IMR-90 (cell line): ENCODE results near the gene TTC16. TPM values are rescaled to one million over a fixed set of nuclear protein-coding genes. Genes with fewer than 3 reads are reported as not detected.

ENCODE experiments used
- ATAC-seq: fragments of 200-7000 bp; cut with Tn5 transposase; 2 replicates; pipeline ENCODE4 v1.9.1; 2020; ENCODE audit warnings: low read depth, mild to moderate bottlenecking, moderate library complexity
- BruUV-seq: library from RNA; stranded (reverse); fragments of 400-500 nt; replicated peaks from 2 replicates; lab custom pipeline; 2021; lab: Mats Ljungman, UMichigan
- CTCF ChIA-PET: fragments of 300-600 bp; formaldehyde crosslinking; extraction: SDS; loops from one replicate; lab custom pipeline; 2021; ENCODE audit warnings: antibody characterized with exemption; lab: Yijun Ruan, JAX
- POLR2A ChIA-PET: fragments of 300-600 bp; sonication (Branson Sonifier 250); formaldehyde crosslinking; loops from one replicate; lab custom pipeline; 2022; ENCODE audit warnings: antibody characterized with exemption; ENCODE audit not compliant: unreplicated experiment; lab: Charles Lee
- DNase-seq: peaks from one replicate; pipeline ENCODE4 v3.0.0; 2013
- H2AFZ ChIP-seq: replicated peaks from 2 replicates; pipeline ENCODE3; 2013; ENCODE audit warnings: low read length, mild to moderate bottlenecking; ENCODE audit not compliant: poor library complexity
- H2AK5ac ChIP-seq: 2 replicates; pipeline ENCODE4 v1.6.1; 2013; ENCODE audit warnings: low read depth, low read length, inconsistent platforms
- H2AK9ac ChIP-seq: replicated peaks from 2 replicates; pipeline ENCODE3; 2013; ENCODE audit warnings: mild to moderate bottlenecking, low read depth, low read length, moderate library complexity; ENCODE audit not compliant: poor library complexity
- H2BK120ac ChIP-seq: 2 replicates; pipeline ENCODE4 v1.6.1; 2013; ENCODE audit warnings: low read depth, low read length, inconsistent platforms
- H2BK15ac ChIP-seq: 3 replicates; pipeline ENCODE4 v1.6.1; 2013; ENCODE audit warnings: low read depth, low read length, inconsistent platforms
- H2BK20ac ChIP-seq: 2 replicates; pipeline ENCODE4 v1.6.1; 2013; ENCODE audit warnings: low read depth, mild to moderate bottlenecking, inconsistent platforms, low read length, moderate library complexity
- H2BK5ac ChIP-seq: 2 replicates; pipeline ENCODE4 v1.6.1; 2013; ENCODE audit warnings: mild to moderate bottlenecking, low read depth, low read length, inconsistent platforms; ENCODE audit not compliant: poor library complexity, severe bottlenecking
- H3K14ac ChIP-seq: replicated peaks from 2 replicates; pipeline ENCODE4 v1.6.1; 2013; ENCODE audit warnings: low read depth, low read length, inconsistent platforms
- H3K18ac ChIP-seq: 2 replicates; pipeline ENCODE4 v1.6.1; 2013; ENCODE audit warnings: low read depth, low read length, control low read depth
- H3K23ac ChIP-seq: 2 replicates; pipeline ENCODE4 v1.6.1; 2013; ENCODE audit warnings: low read depth, low read length, inconsistent platforms
- H3K27ac ChIP-seq: 2 replicates; pipeline ENCODE4 v1.5.1; 2013; ENCODE audit warnings: mild to moderate bottlenecking, control low read depth, low read length; ENCODE audit not compliant: insufficient read depth
- H3K27me3 ChIP-seq: 2 replicates; pipeline ENCODE4 v1.6.1; 2013; ENCODE audit warnings: low read length; ENCODE audit not compliant: control insufficient read depth, insufficient read depth
- H3K36me3 ChIP-seq: 2 replicates; pipeline ENCODE4 v1.6.1; 2013; ENCODE audit warnings: low read length, mixed read lengths; ENCODE audit not compliant: control insufficient read depth, insufficient read depth
- H3K4ac ChIP-seq: 2 replicates; pipeline ENCODE4 v1.6.1; 2013; ENCODE audit warnings: low read depth, low read length, inconsistent platforms
- H3K4me1 ChIP-seq: 2 replicates; pipeline ENCODE4 v1.6.1; 2013; ENCODE audit warnings: low read length, mixed read lengths; ENCODE audit not compliant: control insufficient read depth, insufficient read depth
- H3K4me2 ChIP-seq: 2 replicates; pipeline ENCODE4 v1.6.1; 2013; ENCODE audit warnings: low read depth, mild to moderate bottlenecking, control low read depth, low read length, moderate library complexity
- H3K4me3 ChIP-seq: 2 replicates; pipeline ENCODE4 v1.5.1; 2013; ENCODE audit warnings: low read depth, mild to moderate bottlenecking, control low read depth, low read length, moderate library complexity; ENCODE audit not compliant: insufficient read depth
- H3K56ac ChIP-seq: 2 replicates; pipeline ENCODE4 v1.6.1; 2013; ENCODE audit warnings: low read length, inconsistent platforms; ENCODE audit not compliant: insufficient read depth; ENCODE audit errors: extremely low read depth
- H3K79me1 ChIP-seq, 2 experiments: 2 replicates each; pipeline ENCODE4 v1.6.1; 2013; ENCODE audit warnings: low read length in 2 of 2, inconsistent platforms in 1 of 2, low read depth in 1 of 2
- H3K9ac ChIP-seq: 2 replicates; pipeline ENCODE4 v1.6.1; 2013; ENCODE audit warnings: low read depth, low read length, control low read depth
- H3K9me1 ChIP-seq: 2 replicates; pipeline ENCODE4 v1.6.1; 2013; ENCODE audit warnings: low read length, inconsistent platforms; ENCODE audit not compliant: insufficient read depth
- H3K9me3 ChIP-seq: 2 replicates; pipeline ENCODE4 v1.6.1; 2013; ENCODE audit warnings: low read length; ENCODE audit not compliant: control insufficient read depth, insufficient read depth
- H4K20me1 ChIP-seq: 2 replicates; pipeline ENCODE4 v1.6.1; 2013; ENCODE audit warnings: low read length, inconsistent platforms; ENCODE audit not compliant: insufficient read depth
- H4K5ac ChIP-seq: 2 replicates; pipeline ENCODE4 v1.6.1; 2013; ENCODE audit warnings: mild to moderate bottlenecking, low read depth, low read length, control low read depth
- H4K8ac ChIP-seq, 2 experiments: 2 replicates each; pipeline ENCODE4 v1.6.1; 2013; ENCODE audit warnings: low read depth in 2 of 2, low read length in 2 of 2, control low read depth in 1 of 2, inconsistent platforms in 1 of 2
- H4K91ac ChIP-seq: 2 replicates; pipeline ENCODE4 v1.6.1; 2013; ENCODE audit warnings: low read depth, low read length, inconsistent platforms; ENCODE audit not compliant: insufficient read depth
- CEBPB ChIP-seq: IDR thresholded peaks from 2 replicates; pipeline ENCODE4 v1.6.1; 2012; ENCODE audit warnings: low read depth, low read length, improper control_type of control experiment
- CHD1 ChIP-seq: IDR thresholded peaks from 2 replicates; pipeline ENCODE4 v1.6.1; 2012; ENCODE audit warnings: low read depth, low read length, improper control_type of control experiment
- WGBS, 2 experiments: methylation state at CpG; one replicate each; pipeline versions ENCODE4 v1.1.5 to v1.1.7; 2013; ENCODE audit warnings: missing lambda C conversion rate in 2 of 2; ENCODE audit not compliant: insufficient read length in 1 of 2; ENCODE audit errors: extremely low coverage in 2 of 2; 5-methylcytosine and 5-hydroxymethylcytosine counted together
- dilution Hi-C: fragments of 300-500 bp; cut with HindIII; formaldehyde crosslinking; loops from one replicate; pipeline ENCODE4 v1.14.3; 2018; ENCODE audit warnings: low sequenced_read_pairs; ENCODE audit not compliant: unreplicated experiment
- in situ Hi-C: fragments of 300-500 bp; cut with MboI; formaldehyde crosslinking; loops from 3 replicates; pipeline ENCODE4 v1.14.3; 2019; ENCODE audit warnings: low sequenced_read_pairs, inconsistent platforms, mixed read lengths
- intact Hi-C: fragments of 100-400 bp; cut with micrococcal nuclease; formaldehyde crosslinking; loops from 2 replicates; pipeline ENCODE4 v1.10.0; 2022
- polyA plus RNA-seq, 3 experiments: library from polyadenylated mRNA; depleted of rRNA; stranded (reverse); fragments of >200 nt; gene quantifications; 2 replicates each; pipeline ENCODE4 v1.2.3, GENCODE V29; 2012; ENCODE audit warnings: low replicate concordance in 1 of 3
- total RNA-seq: library from RNA; depleted of rRNA; stranded (reverse); fragments of >200 nt; gene quantifications from 2 replicates; pipeline ENCODE4 v1.2.3, GENCODE V29; 2012

Gene TTC16
- total and polyA plus RNA-seq, 2 of the 4 experiments (the other 2 are of a cell fraction), result 0.02 TPM; not detected in 1

DNA sequence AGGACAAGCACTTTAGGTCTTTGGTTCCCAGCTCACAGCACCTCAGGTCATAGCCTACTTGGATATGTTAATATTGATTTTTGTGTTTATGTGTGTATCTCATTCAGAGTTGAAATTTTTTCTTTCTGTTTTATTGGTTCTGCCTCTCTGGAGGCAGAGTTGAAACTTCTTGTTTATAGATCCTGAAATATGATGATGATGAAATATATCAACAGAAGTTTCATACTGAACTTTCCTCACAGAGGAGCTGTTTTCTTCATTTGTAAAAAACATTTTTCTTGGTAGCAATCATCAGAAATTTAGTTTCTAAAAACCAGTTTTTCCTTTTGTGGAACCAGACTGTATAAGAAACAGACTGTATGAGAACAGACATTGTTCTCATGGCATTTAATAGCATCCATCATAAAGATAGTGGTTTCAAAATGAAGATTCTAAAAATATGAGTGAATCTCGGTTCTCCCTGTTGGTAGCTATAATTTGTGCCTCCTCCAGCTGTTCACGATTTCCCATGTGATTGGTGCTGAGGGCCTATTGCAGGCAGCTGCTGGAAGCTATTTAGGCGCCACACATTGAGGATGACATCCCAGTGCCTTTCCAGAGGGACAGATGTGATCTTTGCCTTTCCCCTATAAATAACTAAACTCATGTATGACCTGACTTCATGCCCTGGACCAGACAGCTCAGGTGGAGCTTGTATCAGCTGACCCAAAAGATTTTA is 48.6 kb upstream of the TTC16 start:
- H4K91ac ChIP-seq, result no peak overlapping the region
- 0 out of 2 replicates have a peak overlapping the region, but pooled peaks have one; percentile 37 for H3K23ac ChIP-seq
- in situ Hi-C loops, result no loop called here
- peaks cover 4% of the 10 kb centered on the region; the same call in 1 of the 2 replicates for H3K9me1 ChIP-seq
- H4K20me1 ChIP-seq, result no peaks in the 10 kb centered on the region
- CTCF ChIA-PET, result interaction anchor here (1.0 to 1.6 kb wide), 2 partner anchors 9 to 12 kb away, joined by 3 read pairs; no protein-coding TSS in a partner anchor
- peak overlapping the region; percentile 17; the same call in 1 of the 2 replicates for H3K4me2 ChIP-seq
- no peaks in the 10 kb centered on the region for H3K27me3 ChIP-seq
- no peak overlapping the region for H2AK5ac ChIP-seq
- DNase-seq, result peak; percentile 12
- H3K4me1 ChIP-seq, result peaks cover 7% of the 10 kb centered on the region; the same call in 1 of the 2 replicates
- H2BK5ac ChIP-seq, result no peak overlapping the region
- no peak overlapping the region for H2BK120ac ChIP-seq
- H3K4me3 ChIP-seq, result no peak overlapping the region
- H3K9ac ChIP-seq, result no peak overlapping the region
- no peaks in the 10 kb centered on the region for H3K79me1 ChIP-seq
- peaks cover 42% of the 10 kb centered on the region for H3K36me3 ChIP-seq
- no peak overlapping the region for H2AFZ ChIP-seq
- H3K27ac ChIP-seq, result peak overlapping the region; percentile 45; the same call in 1 of the 2 replicates
- intact Hi-C loops, result loop anchor here (5.0 kb wide), 1 partner anchor 50 kb away; no protein-coding TSS in a partner anchor
- H2BK15ac ChIP-seq, result no peak overlapping the region
- no peak overlapping the region for H3K56ac ChIP-seq
- no peak overlapping the region; the same call in 1 of the 2 replicates for H4K5ac ChIP-seq
- peak; percentile 70 for ATAC-seq
- no peak overlapping the region; the same call in 1 of the 2 replicates for H3K18ac ChIP-seq
- no CpG with 5 or more reads among the region's 3 CpGs for WGBS, 2 experiments
- dilution Hi-C loops, result no loop called here
- no peak overlapping the region for H2AK9ac ChIP-seq
- no peak overlapping the region for H3K14ac ChIP-seq
- POLR2A ChIA-PET, result no interaction called here
- H3K4ac ChIP-seq, result no peak overlapping the region
- no TSS peak for BruUV-seq
- H3K9me3 ChIP-seq, result no peaks in the 10 kb centered on the region
- TF ChIP-seq CEBPB (0 out of 2 replicates have a peak, but pooled peaks have one; percentile 39), CHD1 (no peak)
- no peak overlapping the region for H2BK20ac ChIP-seq
- H4K8ac ChIP-seq, result no peak overlapping the region
